Measurements from ENCODE around the gene KHK. TPM values are rescaled to one million over a fixed set of nuclear protein-coding genes. Genes with fewer than 3 reads are reported as not detected.
A peak's percentile ranks its signal among the peaks of the same experiment; 100 is the strongest.
"Not testable (repeated sequence)": the region's sequence is repeated elsewhere in the genome, so short reads cannot be mapped to it uniquely, and the experiment has no call there.

The KHK gene
- total RNA-seq, 1 donor from 2014 or later = 3.5 TPM

GRCh38 chr2:27060323-27060722 is 26.2 kb upstream of the KHK start:
- ATAC-seq = peak; percentile 16

- ATAC-seq = no peak
Measured at GRCh38 chr2:27065128-27065527, 21.4 kb upstream of the KHK start.

DNA sequence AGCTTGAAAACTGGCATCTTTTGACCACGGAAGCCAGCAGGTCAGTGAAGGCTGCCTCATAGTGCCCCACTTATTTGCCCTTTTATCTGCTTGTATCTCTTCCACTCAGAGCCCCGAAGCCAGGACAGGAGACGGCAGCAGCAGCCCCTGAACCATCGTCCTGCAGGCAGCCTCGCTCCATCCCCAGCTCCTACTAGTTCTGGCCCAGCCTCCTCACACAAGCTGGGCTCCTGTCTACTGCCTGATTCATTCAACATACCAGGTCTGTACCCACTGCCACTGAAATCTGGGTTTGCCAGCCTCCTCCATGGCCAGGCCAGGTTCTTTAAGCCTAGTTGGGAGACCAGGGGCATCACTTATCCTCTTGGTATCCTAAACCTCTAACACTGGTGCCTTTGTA is 19.2 kb upstream of the KHK start:
- no peak for ATAC-seq

- ATAC-seq = no peak
Measured at GRCh38 chr2:27069436-27069835, 17.1 kb upstream of the KHK start.

DNA sequence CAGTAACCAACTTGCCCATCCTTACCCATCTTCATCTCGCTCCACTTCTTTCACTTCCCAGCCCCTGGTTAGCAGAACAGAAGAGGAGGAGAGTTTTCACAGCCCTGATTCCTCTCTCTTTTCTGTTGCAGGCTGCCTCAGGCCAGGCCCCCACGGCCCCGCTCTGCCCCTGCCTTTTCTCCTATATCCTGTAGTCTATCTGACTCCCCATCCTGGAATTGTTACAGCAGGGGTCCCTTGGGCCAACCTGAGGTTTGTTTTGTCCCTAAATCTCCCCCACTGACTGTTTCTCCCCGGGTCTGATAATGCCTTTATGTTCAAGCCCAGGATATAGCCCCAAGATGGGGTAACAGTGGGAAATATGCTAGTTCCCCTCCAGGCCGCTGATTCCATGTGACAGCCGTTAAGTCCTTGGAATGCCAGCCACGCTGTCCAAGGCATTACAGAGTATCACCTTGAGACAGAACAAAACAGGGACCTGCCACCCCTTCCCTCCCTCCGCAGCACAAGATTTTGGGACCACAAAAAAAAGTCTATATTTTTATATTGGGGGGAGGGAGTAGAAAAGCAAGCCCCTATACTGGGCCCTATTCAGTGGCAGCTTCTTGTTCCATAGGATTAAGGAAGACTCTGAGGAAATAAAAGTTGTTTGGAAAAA is 16.5 kb upstream of the KHK start:
- ATAC-seq = no peak

- peak; percentile 12 for ATAC-seq
Measured at GRCh38 chr2:27070653-27071276, 15.8 kb upstream of the KHK start.

GRCh38 chr2:27071277-27071989 is 15.1 kb upstream of the KHK start, which contains the start of gene OST4:
Gene OST4, minus strand, starts transcription at chr2:27071654.
- peak; percentile 97 for ATAC-seq

GRCh38 chr2:27071990-27072830 is 14.4 kb upstream of the KHK start:
- no peak for ATAC-seq

GRCh38 chr2:27072920-27073319 is 13.7 kb upstream of the KHK start:
- ATAC-seq = no peak

DNA sequence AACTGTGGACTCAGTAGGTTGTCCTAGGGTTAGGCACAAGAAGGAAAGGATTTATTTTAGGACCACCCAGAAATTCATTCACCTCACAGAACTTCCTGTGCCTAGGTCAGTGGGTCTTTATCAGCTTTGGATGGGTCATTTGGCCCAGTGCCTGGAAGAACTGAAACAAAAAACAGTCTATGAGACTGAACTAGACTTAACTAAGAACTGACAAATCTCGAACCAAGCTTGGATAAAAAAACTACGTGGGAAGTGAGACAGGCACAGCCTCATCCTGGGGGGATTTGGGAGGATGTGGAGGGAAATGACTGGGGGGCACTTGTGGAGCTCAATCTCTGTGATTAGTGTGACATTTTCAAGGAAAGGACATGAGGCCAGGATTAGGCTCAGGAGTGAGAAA is 12.8 kb upstream of the KHK start:
- ATAC-seq = no peak

DNA sequence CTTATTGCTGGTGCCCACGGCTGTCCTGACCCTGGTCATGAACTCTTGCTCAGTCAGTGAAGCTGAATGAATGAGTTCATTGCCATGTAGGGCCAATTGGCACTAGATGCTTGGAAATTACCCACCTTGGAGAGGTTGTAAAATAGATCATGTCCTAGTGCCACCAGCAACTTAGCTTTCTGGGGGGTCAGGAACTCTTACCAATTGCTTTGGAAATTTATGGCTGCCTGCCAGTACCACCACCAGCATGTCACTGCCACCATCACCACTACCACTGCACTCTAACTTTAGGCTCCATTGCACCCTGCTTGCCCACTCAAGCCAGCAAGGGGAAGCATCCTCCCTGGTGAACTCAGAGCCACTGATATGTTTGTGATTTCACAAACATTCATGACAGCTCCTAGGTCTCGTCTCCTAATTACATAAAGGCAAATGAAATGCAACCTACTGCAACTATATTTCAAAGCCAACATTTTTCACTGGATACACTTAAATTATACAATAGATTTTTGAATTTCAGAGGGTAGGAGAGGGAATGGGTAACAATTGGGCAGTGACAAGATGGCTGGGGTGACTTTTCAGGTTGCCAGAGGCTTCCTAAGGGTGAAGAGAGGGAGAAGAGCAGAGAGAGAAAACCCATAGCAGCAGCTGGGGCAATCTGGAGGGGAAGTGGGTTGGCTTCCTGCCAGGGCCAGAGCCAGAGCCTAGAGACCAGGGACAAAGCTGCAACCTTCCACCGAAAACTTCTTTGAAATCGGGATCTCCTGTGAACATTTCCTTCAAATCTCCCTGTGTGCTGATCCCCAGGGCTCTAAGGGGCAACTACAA is 11.6 kb upstream of the KHK start:
- ATAC-seq = no peak

DNA sequence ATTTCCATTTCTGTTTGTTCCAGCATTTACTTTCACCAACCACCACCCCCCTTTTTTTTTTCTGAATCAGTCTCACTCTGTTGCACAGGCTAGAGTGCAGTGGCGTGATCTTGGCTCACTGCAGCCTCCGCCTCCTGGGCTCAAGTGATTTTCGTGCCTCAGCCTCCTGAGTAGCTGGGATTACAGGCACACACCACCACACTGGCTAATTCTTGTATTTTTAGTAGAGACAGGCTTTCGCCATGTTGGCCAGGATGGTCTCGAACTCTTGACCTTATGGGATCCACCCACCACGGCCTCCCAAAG is 11.1 kb upstream of the KHK start:
- ATAC-seq = not testable (repeated sequence)

DNA sequence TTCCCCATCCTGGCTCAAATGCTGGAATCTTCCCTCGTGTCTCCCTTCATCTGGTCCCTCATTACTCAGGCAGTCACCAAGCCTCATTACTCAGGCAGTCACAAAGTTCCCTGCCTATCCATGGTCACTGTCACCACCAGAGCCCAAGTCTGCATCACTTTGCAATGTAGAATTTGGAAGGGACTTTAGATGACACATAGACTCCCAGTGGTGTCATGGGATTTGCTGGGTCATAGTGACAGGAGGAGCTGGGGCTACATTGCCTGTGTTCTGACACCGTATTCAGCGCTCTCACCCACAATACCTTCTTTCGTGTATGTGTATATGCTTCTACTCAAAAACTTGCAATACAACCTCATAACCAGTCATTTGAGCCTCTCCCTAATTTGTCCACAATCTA is 10.2 kb upstream of the KHK start:
- ATAC-seq = no peak

DNA sequence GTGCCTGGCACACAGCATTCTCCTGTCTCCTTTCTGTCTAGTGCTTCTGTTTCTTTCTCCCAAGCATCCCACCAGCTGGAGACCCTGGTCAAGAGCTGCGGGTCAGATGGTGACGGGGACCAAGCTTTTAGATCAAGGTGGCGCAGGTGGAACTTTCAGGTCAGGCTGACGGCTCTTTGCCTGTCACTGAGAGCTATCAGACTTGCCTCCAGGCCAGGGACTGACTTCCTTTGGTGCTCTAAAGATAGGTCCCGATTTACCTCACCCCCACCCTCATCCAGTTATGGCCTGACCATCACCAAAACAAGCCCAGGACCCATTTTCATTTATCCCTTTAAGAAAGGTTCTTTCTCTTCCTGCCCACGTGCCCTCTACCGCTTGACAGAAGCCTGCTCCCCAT is 9.3 kb upstream of the KHK start:
- no peak for ATAC-seq

- no peak for ATAC-seq
Measured at GRCh38 chr2:27078267-27079194, 8.0 kb upstream of the KHK start, which contains the start of gene EMILIN1. Gene EMILIN1, plus strand, starts transcription at chr2:27078615. Its CDS starts 451 bp downstream, at chr2:27079066.

- ATAC-seq = no peak
Measured at GRCh38 chr2:27079233-27080139, 7.1 kb upstream of the KHK start.

DNA sequence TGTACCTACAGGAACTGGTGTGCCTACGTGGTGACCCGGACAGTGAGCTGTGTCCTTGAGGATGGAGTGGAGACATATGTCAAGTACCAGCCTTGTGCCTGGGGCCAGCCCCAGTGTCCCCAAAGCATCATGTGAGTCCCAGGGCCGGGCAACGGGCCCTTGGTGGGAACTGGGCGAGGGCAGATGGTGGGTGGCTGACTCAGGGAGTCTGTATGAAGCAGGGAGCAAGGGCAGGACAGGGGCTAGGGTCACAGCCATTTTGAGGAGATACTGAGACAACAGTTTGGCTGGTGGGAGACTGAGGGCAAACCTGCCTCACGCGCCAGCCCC is 6.5 kb upstream of the KHK start:
- no peak for ATAC-seq

GRCh38 chr2:27080603-27080936 is 6.0 kb upstream of the KHK start:
- no peak for ATAC-seq

DNA sequence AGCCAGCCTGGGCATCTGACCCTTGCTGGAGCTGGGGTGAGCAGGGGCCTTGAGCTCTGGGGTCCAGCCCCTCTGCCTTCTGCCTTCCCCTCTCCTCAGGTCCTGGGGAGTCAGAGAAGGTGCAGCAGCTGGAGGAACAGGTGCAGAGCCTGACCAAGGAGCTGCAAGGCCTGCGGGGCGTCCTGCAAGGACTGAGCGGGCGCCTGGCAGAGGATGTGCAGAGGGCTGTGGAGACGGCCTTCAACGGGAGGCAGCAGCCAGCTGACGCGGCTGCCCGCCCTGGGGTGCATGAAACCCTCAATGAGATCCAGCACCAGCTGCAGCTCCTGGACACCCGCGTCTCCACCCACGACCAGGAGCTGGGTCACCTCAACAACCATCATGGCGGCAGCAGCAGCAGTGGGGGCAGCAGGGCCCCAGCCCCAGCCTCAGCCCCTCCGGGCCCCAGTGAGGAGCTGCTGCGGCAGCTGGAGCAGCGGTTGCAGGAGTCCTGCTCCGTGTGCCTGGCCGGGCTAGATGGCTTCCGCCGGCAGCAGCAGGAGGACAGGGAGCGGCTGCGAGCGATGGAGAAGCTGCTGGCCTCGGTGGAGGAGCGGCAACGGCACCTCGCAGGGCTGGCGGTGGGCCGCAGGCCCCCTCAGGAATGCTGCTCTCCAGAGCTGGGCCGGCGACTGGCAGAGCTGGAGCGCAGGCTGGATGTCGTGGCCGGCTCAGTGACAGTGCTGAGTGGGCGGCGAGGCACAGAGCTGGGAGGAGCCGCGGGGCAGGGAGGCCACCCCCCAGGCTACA is 4.4 kb upstream of the KHK start:
- ATAC-seq = no peak

Measured in esophagus mucosa (tissue), 1 donor.